HL-60 (cell line): ENCODE data around the gene LRP1B.
"Not testable (repeated sequence)": the region's sequence is repeated elsewhere in the genome, so short reads cannot be mapped to it uniquely, and the experiment has no call there.

Experiments used
- DNase-seq, 2 experiments: peaks; one replicate each; pipeline ENCODE4 v3.0.0-alpha.2; 2010 to 2020; ENCODE audit warnings: low read depth in 1 of 2, low spot score in 1 of 2
- H3K27ac ChIP-seq: fragments of 250-450 bp; sonication (Bioruptor Pico); replicated peaks from 2 replicates; pipeline ENCODE4 v1.5.1; 2020; ENCODE audit warnings: mild to moderate bottlenecking, moderate library complexity
- H3K27me3 ChIP-seq: fragments of 250-450 bp; sonication (Bioruptor Pico); 2 replicates; pipeline ENCODE4 v1.5.1; 2021; ENCODE audit warnings: mild to moderate bottlenecking, moderate library complexity; ENCODE audit not compliant: insufficient read depth, poor library complexity, severe bottlenecking
- H3K4me3 ChIP-seq: replicated peaks from 2 replicates; pipeline ENCODE4 v1.5.1; 2011; ENCODE audit warnings: mild to moderate bottlenecking, control low read depth, low read length; ENCODE audit not compliant: insufficient read depth
- CTCF ChIP-seq: IDR thresholded peaks from one replicate; pipeline ENCODE4 v1.5.1; 2011; ENCODE audit warnings: low read length, control low read depth, inconsistent platforms; ENCODE audit not compliant: insufficient read depth
- GABPA ChIP-seq: IDR thresholded peaks from 2 replicates; pipeline ENCODE4 v1.6.1; 2012; ENCODE audit warnings: low read depth
- POLR2AphosphoS5 ChIP-seq: IDR thresholded peaks from 2 replicates; pipeline ENCODE4 v1.6.1; 2012; ENCODE audit warnings: low read depth
- SPI1 ChIP-seq: IDR thresholded peaks from 2 replicates; pipeline ENCODE4 v1.6.1; 2012; ENCODE audit warnings: low read depth, mild to moderate bottlenecking, borderline replicate concordance
- TF ChIP-seq, protein P1 (sequence below): IDR thresholded peaks from 2 replicates; pipeline ENCODE4 v1.6.1; 2012; ENCODE audit warnings: low read depth; ENCODE audit not compliant: insufficient replicate concordance

LRP1B gene

DNA sequence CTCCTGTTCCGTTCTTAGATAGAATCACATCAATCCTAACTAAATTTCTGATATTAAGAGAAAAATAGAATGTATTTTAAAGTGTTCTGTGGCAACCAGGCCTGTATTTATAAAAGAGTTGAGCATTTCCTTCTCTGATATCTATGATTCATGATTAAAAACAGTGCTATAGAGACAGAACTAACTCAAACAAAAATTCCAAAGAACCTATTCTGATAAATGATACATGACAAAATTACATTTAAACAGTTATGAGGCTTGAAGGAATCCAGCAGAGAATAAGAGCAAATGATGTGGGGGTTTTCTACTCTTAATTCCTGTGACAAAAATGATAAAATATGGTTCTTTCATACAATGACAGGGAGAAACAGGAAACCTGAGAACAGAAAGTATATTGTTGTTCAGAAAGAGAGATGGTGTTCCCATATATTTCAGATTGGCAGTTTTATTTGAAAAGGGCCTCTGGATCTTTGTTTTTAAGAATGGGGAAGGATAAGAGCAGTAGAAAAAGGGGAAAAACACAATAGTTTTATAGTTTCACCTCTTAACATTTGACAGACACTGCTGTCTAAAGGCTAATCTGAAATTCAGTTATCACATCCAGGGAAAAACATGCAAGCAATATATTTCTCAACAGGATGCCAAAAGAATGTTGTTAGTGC lies 944.3 kb downstream of the LRP1B start:
- DNase-seq = no peak
- H3K27me3 ChIP-seq = no peaks in the 10 kb centered on the region
- no peak overlapping the region for H3K27ac ChIP-seq
- no peak overlapping the region for H3K4me3 ChIP-seq
- TF ChIP-seq GABPA = no peak
- no peak for TF ChIP-seq POLR2AphosphoS5
- TF ChIP-seq CTCF = no peak
- TF ChIP-seq, protein P1, sequence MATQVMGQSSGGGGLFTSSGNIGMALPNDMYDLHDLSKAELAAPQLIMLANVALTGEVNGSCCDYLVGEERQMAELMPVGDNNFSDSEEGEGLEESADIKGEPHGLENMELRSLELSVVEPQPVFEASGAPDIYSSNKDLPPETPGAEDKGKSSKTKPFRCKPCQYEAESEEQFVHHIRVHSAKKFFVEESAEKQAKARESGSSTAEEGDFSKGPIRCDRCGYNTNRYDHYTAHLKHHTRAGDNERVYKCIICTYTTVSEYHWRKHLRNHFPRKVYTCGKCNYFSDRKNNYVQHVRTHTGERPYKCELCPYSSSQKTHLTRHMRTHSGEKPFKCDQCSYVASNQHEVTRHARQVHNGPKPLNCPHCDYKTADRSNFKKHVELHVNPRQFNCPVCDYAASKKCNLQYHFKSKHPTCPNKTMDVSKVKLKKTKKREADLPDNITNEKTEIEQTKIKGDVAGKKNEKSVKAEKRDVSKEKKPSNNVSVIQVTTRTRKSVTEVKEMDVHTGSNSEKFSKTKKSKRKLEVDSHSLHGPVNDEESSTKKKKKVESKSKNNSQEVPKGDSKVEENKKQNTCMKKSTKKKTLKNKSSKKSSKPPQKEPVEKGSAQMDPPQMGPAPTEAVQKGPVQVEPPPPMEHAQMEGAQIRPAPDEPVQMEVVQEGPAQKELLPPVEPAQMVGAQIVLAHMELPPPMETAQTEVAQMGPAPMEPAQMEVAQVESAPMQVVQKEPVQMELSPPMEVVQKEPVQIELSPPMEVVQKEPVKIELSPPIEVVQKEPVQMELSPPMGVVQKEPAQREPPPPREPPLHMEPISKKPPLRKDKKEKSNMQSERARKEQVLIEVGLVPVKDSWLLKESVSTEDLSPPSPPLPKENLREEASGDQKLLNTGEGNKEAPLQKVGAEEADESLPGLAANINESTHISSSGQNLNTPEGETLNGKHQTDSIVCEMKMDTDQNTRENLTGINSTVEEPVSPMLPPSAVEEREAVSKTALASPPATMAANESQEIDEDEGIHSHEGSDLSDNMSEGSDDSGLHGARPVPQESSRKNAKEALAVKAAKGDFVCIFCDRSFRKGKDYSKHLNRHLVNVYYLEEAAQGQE = no peak
- TF ChIP-seq SPI1 = no peak

DNA sequence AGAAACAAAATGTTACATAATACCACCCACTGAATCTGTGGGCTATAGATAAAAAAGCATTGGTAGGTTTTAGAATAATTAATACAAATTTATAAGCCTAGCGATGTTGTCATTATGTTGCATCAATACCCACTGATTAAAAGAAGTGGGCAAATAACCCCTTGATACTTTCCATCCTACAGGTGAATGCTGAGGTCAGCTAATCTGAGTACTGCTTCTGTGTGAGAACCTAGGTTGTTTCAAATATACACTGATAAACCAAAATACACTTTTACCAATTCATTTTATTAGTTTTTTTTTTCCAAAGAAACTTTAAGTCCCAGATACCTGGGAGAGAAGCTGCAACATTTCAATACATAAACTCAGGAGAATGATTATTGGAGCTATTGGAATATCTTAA lies 948.6 kb downstream of the LRP1B start:
- TF ChIP-seq, protein P1 = no peak
- TF ChIP-seq CTCF (no peak), POLR2AphosphoS5 (no peak), SPI1 (no peak)

DNA sequence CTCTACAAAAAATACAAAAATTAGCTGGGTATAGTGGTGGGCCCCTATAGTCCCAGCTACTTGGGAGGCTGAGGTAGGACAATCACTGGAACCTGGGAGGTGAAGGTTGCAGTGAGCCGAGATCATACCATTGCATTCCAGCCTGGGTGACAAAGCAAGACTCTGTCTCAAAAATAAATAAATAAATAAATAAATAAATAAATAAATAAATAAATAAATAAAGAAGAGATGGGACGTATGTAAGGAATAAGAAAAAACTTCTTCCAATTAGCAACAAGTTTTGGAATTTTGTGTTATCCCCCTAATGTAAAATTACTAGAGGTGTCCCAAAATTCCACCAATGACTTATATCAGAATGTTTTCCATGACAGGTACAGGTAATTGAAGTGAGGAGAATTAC lies 961.7 kb downstream of the LRP1B start:
- H3K27me3 ChIP-seq, H3K27ac ChIP-seq, H3K4me3 ChIP-seq, DNase-seq: not testable (repeated sequence)

More for the DNA sequence above, 948.6 kb downstream of the LRP1B start:
- no peak overlapping the region for H3K27ac ChIP-seq
- no peak overlapping the region for H3K4me3 ChIP-seq
- no peaks in the 10 kb centered on the region for H3K27me3 ChIP-seq
- no peak for DNase-seq

GRCh38 chr2:141162314-141162713 lies 968.5 kb downstream of the LRP1B start:
- no peak for TF ChIP-seq POLR2AphosphoS5
- TF ChIP-seq CTCF = no peak
- no peak for TF ChIP-seq SPI1
- TF ChIP-seq, protein P1 = no peak
- TF ChIP-seq GABPA = no peak
- no peak for DNase-seq
- H3K27ac ChIP-seq = no peak overlapping the region

More at GRCh38 chr2:141162314-141162713, 968.5 kb downstream of the LRP1B start:
- H3K27me3 ChIP-seq = no peaks in the 10 kb centered on the region
- H3K4me3 ChIP-seq = no peak overlapping the region
